HL-60 (cell line): ENCODE measurements around the gene MORN4.
"Not testable (repeated sequence)": the region's sequence is repeated elsewhere in the genome, so short reads cannot be mapped to it uniquely, and the experiment has no call there.

Experiments
- DNase-seq, 2 experiments: peaks; one replicate each; pipeline ENCODE4 v3.0.0-alpha.2; 2010 to 2020; ENCODE audit warnings: low read depth in 1 of 2, low spot score in 1 of 2
- H3K27ac ChIP-seq: fragments of 250-450 bp; sonication (Bioruptor Pico); replicated peaks from 2 replicates; pipeline ENCODE4 v1.5.1; 2020; ENCODE audit warnings: mild to moderate bottlenecking, moderate library complexity
- H3K27me3 ChIP-seq: fragments of 250-450 bp; sonication (Bioruptor Pico); 2 replicates; pipeline ENCODE4 v1.5.1; 2021; ENCODE audit warnings: mild to moderate bottlenecking, moderate library complexity; ENCODE audit not compliant: insufficient read depth, poor library complexity, severe bottlenecking
- H3K4me3 ChIP-seq: replicated peaks from 2 replicates; pipeline ENCODE4 v1.5.1; 2011; ENCODE audit warnings: mild to moderate bottlenecking, control low read depth, low read length; ENCODE audit not compliant: insufficient read depth
- CTCF ChIP-seq: IDR thresholded peaks from one replicate; pipeline ENCODE4 v1.5.1; 2011; ENCODE audit warnings: low read length, control low read depth, inconsistent platforms; ENCODE audit not compliant: insufficient read depth
- GABPA ChIP-seq: IDR thresholded peaks from 2 replicates; pipeline ENCODE4 v1.6.1; 2012; ENCODE audit warnings: low read depth
- POLR2AphosphoS5 ChIP-seq: IDR thresholded peaks from 2 replicates; pipeline ENCODE4 v1.6.1; 2012; ENCODE audit warnings: low read depth
- REST ChIP-seq: IDR thresholded peaks from 2 replicates; pipeline ENCODE4 v1.6.1; 2012; ENCODE audit warnings: low read depth; ENCODE audit not compliant: insufficient replicate concordance
- SPI1 ChIP-seq: IDR thresholded peaks from 2 replicates; pipeline ENCODE4 v1.6.1; 2012; ENCODE audit warnings: low read depth, mild to moderate bottlenecking, borderline replicate concordance

The MORN4 gene

GRCh38 chr10:97577701-97578100, 55.6 kb downstream of the MORN4 start:
- H3K27me3 ChIP-seq = no peaks in the 10 kb centered on the region
- H3K27ac ChIP-seq = no peak overlapping the region
- no peak for DNase-seq
- no peak overlapping the region for H3K4me3 ChIP-seq
- no peak for TF ChIP-seq SPI1
- TF ChIP-seq REST = no peak
- TF ChIP-seq CTCF = no peak
- no peak for TF ChIP-seq POLR2AphosphoS5
- no peak for TF ChIP-seq GABPA

GRCh38 chr10:97576487-97576886, 56.8 kb downstream of the MORN4 start:
- H3K27me3 ChIP-seq, H3K4me3 ChIP-seq, DNase-seq, H3K27ac ChIP-seq: not testable (repeated sequence)

- Histone ChIP-seq H3K4me3 (no peak overlapping the region), H3K27me3 (no peaks in the 10 kb centered on the region), H3K27ac (no peak overlapping the region)
- TF ChIP-seq CTCF (no peak), SPI1 (no peak)
- DNase-seq = no peak
Observed at GRCh38 chr10:97575127-97575668, 58.1 kb downstream of the MORN4 start.

GRCh38 chr10:97574374-97575126, 58.8 kb downstream of the MORN4 start:
- no peak for DNase-seq
- no peak overlapping the region for H3K27ac ChIP-seq
- TF ChIP-seq CTCF (no peak), POLR2AphosphoS5 (no peak), SPI1 (no peak), GABPA (no peak), REST (no peak)
- H3K27me3 ChIP-seq = no peaks in the 10 kb centered on the region
- H3K4me3 ChIP-seq = no peak overlapping the region
